GM18499 (cell line): ENCODE results near the gene WFDC1.

Source experiments
- ATAC-seq: cut with Tn5 transposase; IDR thresholded peaks from one replicate; pipeline ENCODE4 v1.9.1; 2021; ENCODE audit warnings: moderate number of reproducible peaks; ENCODE audit not compliant: insufficient read depth, unreplicated experiment

The WFDC1 gene

DNA sequence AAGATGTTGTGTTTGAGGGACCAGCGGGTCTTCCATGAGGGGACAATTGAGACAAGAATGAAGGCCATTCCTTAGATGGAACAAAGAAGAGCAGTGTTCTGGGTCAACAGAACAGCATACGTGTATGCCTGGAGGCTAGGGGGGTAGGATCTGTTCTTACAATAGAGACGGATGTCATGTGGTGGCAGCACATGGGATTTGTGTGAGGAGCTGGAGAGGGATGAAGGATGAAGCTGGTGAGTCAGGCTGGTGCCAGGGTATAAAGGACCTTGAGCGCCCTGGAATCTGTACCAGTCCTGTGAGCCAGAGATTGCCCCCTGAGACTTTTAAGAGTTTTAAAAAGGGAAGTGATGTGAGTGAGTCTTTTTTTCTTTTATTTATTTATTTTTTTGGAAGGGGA, 22.8 kb upstream of the WFDC1 start:
- ATAC-seq = no peak

DNA sequence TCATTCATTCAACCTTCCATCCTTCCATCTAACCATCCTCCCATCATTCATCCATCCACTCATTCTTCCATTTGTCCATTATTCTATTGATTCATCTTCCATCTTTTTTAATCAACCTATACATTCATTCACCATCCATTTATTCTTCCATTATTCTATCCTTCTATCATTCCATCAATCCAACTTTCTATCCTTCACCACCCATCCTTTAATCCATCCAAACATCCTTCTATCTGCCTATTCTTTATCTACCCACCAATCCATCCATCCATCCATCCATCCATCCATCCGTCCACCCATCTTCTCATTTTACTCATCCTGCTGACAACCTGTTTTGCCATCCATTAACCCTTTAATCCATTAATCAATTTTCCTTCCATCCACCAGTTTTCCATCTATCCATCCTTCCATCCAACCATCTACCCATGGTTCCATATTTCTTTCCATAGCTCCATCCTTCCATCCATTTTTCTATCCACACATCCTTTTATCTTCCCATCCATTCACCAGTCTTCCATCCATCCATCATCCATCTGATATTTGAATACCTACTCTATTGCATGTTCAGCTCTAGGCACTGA, 21.8 kb upstream of the WFDC1 start:
- no peak for ATAC-seq

DNA sequence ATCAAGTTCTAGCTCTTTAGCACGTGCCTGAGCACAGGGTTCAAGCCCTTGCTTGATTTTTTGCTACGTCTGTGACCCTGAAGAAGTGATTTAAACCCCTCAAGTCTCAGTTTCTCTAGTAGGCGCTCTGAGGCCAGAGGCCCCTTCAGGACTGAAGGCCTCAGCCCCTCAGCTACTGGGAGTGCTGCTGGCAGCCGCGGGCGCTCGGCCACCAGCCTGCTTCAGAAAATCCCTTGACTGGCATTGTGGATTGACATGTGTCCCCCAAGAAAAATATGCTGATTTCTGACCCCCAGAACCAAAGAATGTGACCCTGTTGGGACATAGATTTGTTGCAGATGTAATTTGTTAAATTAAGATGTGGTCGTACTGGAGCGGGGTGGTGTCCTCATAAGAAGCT, 20.2 kb upstream of the WFDC1 start:
- ATAC-seq = no peak

DNA sequence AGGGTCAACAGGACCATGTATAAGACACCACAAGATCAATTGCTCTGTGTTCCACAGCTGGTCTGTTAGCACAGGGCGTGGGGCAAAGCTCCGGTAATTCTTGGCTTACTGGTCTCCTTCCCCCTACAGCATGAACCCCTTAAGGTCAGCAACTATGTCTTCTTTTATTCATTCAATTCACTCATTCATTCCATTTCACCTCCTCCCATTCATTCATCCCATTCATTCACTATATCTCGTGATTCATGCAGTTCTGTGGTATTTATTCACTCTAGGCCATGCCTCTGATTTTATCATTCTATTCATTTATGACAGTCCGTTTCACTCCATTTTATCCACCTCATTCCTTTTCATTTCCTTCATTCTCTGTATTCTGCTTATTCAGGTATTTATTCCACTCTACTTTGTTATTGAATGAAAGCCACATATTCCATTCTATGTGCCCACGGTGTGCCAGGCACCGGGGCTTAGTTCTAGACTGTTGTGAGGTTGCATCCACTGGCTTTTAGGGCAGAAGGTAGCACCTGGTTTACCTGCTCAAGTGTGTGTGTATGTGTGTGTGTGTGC, 19.0 kb upstream of the WFDC1 start:
- ATAC-seq = no peak

DNA sequence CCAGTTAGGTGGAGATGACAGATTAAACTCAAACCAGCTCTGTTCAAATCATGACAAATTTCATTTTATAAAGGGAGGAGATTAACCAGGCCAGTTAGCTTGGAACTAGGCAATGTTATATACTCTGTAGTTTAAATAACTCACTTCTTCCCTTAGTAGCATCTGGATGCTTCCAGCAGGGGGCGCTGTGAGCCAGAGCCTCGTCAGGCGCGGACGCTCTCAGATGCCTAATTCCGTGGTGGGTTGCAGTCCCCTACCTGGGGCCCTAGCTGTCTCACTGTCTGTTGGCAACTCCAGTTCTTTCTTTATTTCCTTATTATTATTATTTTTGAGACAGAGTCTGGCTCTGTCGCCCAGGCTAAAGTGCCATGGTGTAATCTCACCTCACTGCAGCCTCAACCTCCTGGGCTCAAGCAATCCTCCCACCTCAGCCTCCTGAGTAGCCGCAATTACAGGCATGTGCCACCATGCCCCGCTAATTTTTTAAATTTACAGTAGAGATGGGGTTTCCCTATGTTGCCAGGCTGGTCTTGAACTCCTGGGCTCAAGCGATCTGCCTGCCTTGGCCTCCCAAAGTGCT, 17.3 kb upstream of the WFDC1 start:
- ATAC-seq = no peak

DNA sequence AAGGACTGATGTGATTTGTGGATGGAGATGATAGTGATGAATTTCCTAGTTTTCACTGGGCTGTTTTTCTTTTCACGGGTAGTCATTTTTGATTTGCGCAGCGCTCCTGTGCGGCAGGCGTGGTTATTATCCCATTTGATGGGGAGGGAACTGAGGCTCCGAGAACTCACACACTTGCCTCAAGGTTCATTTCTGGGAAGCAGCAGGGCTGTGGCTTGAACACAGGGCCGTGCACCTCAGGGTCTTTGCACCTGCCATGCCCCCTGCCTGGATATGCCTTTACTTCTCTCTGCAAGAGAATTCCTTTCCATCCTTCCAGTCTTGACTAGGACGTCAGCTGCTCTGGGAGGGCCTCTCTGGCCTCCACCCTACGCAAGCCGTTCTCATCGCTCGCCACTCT, 16.3 kb upstream of the WFDC1 start:
- ATAC-seq = no peak

DNA sequence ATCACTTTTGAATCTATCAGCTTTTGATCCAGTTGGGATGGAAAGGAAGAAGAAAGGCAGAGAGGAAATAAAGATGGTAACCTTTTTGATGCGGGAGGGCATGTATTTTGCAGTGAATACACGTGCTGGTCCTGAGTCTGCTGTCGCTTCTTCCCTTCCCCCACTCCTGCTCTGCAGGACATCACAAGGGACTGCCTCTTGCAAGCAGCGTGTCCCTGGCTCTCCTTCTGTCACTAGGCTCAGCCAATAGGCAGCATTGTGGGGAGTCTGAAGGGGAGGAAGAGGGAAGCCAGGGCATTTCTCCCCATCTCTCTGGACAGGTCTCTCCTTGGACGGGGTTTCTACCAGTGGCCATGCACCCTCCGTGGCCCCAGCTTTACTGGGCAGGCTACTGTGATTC, 15.7 kb upstream of the WFDC1 start:
- ATAC-seq = no peak

DNA sequence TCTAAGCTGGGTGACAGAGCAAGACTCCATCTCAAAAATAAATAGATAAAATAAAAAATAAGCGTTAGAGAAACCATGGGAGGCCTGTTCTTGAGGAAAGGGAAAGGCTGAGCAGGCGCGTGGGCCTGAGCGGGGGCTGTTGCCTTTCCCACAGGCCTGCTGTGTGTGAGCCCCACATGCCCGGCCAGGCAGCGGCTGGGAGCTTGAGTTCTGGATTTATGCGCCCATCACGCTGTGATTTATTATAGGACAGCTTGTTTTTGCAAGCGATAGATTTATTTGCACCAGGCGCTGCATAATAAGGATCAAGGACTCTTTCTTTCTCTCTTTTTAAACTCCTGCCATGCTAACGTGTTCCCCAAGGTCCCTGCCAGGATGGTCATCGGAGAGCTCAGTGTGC, 14.8 kb upstream of the WFDC1 start:
- no peak for ATAC-seq

DNA sequence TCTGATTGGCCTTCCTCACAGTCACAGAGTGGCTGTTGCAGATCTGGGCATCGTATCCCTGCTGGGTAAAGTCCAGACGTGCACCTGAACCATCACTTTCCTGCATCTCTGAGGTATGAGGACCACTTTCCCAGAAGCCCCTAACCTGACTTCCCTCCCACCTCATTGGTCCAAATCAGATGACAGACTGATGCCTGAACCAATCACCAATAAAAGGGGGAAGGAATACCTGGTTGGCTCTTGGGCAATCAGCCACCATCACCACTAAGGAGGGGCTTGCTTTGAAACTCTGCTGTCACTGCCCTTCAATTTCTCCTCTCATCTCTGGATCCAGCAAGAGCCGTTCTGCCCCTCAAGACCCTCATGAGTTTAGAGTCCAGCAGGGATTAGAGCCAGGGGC, 13.6 kb upstream of the WFDC1 start:
- no peak for ATAC-seq

DNA sequence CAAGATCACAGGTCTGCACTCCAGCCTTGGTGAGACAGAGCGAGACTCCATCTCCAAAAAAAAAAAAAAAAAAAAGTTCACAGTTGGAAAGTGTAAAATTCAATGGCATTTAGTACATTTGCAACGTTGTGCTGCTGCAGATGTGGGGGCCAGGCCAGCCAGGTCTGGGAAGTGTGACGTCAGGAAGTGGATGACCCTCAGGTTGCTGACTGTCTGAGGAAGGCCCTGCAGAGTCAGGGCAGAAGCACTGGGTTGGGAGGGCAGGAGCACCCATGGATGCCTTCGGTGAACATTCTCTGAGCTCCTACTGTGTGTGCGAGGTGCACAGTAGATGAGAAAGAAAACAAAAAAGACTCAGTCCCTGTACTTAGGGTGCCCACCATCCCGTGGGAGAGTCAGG, 12.1 kb upstream of the WFDC1 start:
- no peak for ATAC-seq

DNA sequence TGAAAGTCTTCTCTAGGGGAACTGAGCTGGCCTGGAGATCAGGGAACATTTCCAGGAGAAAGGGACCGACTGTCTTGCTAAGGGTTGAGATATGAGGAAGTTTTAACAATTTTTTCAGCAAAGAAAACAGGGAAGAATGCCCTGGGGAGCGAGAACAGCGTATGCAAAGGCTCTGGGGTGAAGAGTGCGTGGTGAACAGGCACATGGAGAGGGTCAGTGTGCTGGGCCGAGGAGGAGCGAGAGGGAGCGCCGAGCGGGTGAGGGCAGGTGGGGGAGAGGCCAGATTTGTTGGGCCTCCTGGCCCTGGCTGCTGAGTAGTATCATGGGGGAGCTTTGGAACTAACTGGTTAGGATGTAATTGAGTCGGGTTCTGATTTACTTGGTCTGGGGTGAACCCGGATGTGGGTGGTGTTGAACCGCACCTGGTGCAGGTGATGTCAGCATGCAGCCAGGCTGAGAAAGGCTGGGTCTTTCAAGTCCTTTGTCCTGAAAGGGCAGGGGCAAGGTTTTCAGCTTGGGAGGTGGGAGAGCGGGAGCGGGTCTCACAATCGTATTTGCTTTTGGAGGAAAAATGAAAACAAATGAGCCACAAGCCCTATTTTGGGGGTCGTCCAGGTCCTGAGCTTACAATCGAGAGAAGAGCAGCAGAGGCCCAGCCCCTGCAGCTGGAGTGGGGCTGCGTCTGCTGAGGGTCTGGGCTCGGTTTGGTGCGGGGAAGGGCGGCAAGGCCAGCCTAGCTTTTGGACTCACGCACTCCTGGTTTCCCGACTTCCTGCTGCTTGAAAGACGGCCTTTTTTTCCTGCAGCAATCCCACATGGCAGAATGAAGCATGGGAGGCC, 11.1 kb upstream of the WFDC1 start:
- ATAC-seq = no peak

DNA sequence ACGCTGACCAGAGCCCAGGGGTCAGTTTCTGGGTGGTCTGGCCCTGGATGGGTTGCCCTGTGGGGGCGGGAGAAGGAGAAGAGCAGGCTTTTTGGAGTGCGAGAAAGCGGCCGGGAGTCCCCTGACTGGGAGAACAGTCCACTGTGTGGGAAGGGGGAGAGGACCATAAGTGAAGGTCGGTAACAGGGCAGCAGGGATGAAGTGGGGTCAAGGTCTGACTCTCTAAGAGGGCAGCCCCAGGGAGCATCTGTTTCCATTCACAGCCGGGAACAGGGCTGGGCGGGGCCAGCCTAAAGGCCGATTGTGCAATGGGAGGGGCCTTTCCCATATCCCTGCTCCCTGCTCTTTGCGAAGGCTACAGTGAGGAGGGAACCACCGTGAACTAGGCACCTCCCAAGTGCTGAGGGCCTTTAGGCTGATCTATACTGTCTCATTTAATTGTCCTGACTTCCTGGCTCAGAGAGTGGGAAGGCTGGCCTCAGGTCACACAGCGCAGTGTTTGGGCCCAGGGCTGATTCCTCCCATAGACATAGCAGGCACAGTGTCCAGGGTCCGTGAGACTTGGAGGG, 10.4 kb upstream of the WFDC1 start:
- ATAC-seq = no peak

DNA sequence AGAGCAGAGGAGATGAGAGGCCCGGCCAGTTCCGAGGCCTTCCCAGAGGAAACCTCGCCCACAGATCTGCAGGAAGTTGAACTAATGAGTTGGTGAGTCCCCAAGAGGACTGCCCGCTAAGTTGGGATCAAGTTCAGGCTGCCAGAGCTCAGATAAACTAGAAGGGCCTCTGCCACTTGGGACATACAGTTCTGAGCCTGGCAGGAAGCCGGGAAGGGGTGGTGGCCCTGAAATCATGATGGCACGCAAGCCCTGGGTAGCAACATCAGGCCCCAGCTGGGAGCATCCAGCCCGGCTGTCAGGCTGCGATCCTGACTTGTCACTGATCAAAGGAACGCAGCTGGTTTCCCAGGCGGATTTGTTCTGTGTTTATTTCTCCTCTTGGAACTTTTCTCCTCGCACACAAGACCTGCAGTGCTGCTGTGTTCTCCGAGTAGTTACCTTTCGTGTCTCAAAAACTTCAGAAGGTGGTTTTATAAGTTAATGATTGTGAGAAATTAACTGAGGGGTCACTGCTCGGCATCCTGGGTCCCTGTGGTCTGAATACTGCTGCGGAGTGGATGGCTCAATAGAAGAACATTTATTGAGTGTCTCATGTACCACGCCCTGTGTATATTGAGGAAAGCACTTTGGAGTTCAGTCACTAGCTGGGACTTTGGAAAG, 8.0 kb upstream of the WFDC1 start:
- ATAC-seq = no peak

DNA sequence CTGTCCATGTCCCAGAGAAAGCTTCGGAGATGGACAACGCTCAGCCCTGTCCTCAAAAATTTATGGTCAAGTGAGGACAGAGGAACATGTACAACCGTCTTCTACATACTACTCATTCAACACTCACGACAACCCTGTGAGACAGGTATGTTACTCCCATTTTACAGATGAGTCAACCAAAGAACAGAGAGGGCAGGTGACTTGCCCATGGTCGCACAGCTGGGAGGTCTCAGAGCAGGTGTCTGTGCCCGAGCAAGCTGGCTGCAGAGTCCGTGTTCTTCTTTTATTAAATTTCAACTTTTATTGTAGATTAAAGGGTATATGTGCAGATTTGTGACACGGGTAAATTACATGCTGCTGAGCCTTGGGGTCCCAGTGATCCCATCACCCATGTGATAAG, 5.8 kb upstream of the WFDC1 start:
- ATAC-seq = no peak

DNA sequence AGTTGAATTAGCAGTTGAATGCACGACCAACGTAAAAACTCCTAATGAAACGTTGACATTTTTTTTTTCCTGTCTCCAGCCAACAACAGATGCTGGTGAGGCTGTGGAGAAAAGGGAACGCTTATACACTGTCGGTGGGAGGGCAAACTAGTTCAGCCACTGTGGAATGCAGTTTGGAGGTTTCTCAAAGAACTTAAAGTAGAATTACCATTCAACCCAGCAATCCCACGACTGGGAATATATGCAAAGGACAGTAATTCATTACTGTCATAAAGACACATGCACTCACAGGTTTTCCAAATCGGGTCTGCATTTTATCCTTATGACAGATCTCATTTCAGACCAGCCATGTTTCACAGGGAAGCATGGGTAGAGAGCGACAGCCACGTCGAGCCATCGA, 3.5 kb upstream of the WFDC1 start:
- no peak for ATAC-seq

DNA sequence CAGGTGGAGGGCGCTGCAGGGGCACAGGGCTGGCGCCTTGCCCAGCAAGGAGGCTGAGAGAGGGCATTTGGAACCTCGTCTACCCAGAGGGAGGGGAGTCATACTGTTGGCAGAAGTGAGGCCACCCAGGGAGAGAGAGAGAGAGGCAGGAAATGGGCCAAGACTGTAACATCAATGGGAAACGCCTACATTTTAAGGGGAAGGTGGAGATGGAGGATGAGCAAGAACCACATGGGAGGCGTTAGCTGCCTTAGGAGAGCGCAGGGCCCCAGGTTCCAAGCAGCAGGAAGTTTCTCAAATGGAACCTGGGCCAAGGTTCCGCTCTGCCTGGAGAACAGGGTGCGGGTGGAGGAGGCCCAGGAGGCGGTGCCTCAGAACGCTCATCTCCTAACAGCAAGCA, 2.7 kb upstream of the WFDC1 start:
- no peak for ATAC-seq

DNA sequence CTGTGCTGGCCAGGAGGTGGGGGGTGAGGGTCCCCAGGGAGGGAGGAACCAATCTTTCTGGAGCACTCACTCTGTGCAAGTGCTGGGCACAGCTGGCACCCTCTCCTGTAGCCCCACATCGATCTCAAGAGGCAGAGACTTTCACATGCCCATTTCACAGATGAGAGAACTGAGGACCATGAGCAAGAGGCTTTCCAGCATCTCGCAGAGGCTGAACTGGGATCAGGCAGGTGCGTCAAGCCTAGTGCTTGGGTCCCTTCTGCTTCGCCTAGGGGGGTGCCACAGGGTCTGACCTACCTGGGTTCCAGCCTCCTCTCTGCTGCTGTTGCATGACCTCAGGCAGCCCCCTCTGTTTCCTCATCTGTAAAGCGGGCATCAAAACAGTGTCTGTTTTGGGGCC, 1.3 kb upstream of the WFDC1 start:
- ATAC-seq = no peak

DNA sequence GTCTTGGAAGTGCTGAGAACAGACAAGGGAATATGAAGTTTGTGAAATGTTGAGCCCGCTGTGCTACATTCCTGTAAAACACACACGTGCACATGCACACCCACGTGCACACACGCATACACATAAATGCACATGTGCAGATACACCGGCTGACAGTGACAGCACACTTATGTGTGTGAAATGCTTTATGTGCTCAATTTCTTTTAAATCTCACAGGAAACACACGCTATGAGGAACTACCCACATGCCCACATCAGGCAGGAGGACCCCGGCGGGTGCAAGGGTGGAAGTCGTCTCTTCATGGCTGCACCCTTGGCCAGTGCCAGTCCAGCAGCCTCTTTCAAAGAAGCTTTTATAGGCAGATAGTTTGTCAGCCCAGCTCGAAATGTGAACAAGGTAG, 561 bp upstream of the WFDC1 start:
- ATAC-seq = no peak

DNA sequence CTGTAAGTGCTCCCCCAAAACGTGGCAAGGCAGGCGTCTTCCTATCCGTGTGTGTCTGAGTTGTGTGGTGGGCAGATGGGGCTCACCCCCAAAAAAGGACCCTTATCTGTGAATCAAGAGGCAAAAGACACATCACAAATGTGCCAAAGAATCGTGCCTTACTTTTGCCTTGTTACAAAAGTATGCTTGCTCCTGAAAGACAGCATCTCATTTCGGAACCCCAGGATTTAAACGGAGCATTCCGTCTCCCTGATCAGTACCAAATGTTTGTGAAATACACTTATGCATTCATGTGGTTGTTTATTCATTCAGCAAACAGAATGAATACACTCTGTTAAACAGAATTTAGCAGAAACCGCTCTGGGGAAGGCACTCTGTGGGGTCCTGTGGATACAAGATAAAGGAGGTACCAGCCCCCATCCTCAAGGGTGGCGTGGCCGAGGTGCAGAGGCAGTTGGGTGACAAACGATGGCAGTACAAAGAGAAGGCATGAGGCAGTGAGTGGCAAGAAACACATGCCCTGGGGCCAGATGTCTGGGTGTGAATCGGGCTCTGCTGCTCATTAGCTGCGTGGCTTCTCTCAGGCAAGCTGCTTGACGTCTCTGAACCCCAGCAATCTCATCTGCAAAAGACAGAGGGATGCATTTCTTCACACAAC, 654 bp downstream of the WFDC1 start:
- no peak for ATAC-seq

DNA sequence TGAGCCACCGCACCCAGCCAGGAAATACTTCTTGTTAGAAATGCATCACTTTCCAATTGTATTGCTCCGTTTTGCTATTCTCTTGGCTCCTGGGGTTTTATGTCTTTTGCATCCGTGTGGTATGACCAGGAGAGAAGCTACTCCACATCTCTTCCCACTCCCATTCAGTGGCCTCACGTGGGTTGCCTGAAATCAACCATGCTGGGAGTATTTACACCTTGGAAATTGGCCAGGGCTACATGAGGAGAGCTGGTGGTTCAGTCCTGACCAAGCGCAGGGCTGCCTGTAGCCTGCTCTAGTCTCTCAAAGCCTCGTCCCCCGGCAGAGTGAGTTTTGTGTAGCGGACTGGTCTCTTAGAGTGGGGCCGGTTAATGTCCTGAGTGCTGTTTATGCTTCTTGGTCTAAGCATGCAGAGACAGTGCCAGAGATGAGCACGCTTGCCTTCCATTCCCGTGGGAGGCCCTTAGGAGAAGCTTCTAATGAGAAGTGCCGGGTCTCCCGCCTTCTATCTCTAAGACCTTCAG, 3.8 kb downstream of the WFDC1 start:
- no peak for ATAC-seq
